HG03103 (cell line): ENCODE measurements around the gene EIF4A3.

ENCODE experiments used
- ATAC-seq: cut with Tn5 transposase; IDR thresholded peaks from one replicate; pipeline ENCODE4 v1.9.1; 2021; ENCODE audit warnings: low read depth; ENCODE audit not compliant: unreplicated experiment

EIF4A3 gene

GRCh38 chr17:80116276-80116920 lies 30.5 kb downstream of the EIF4A3 start:
- no peak for ATAC-seq

GRCh38 chr17:80115159-80115558 lies 31.8 kb downstream of the EIF4A3 start:
- ATAC-seq = no peak

- no peak for ATAC-seq
Observed at GRCh38 chr17:80114758-80115157, 32.2 kb downstream of the EIF4A3 start.

GRCh38 chr17:80113033-80113484 lies 33.9 kb downstream of the EIF4A3 start:
- no peak for ATAC-seq

GRCh38 chr17:80112471-80113032 lies 34.4 kb downstream of the EIF4A3 start:
- ATAC-seq = no peak

GRCh38 chr17:80111702-80112470 lies 35.0 kb downstream of the EIF4A3 start:
- no peak for ATAC-seq

GRCh38 chr17:80110927-80111701 lies 35.8 kb downstream of the EIF4A3 start:
- no peak for ATAC-seq

GRCh38 chr17:80110447-80110812 lies 36.5 kb downstream of the EIF4A3 start:
- no peak for ATAC-seq

GRCh38 chr17:80109713-80110446 lies 37.0 kb downstream of the EIF4A3 start:
- ATAC-seq = no peak

GRCh38 chr17:80109066-80109660 lies 37.8 kb downstream of the EIF4A3 start:
- no peak for ATAC-seq

- ATAC-seq = no peak
Observed at GRCh38 chr17:80108036-80108971, 38.6 kb downstream of the EIF4A3 start.

GRCh38 chr17:80107231-80108021 lies 39.5 kb downstream of the EIF4A3 start:
- no peak for ATAC-seq

- no peak for ATAC-seq
Observed at GRCh38 chr17:80106751-80107150, 40.2 kb downstream of the EIF4A3 start.

GRCh38 chr17:80106176-80106575 lies 40.8 kb downstream of the EIF4A3 start:
- no peak for ATAC-seq

GRCh38 chr17:80105762-80106161 lies 41.2 kb downstream of the EIF4A3 start:
- ATAC-seq = no peak

GRCh38 chr17:80104956-80105375 lies 42.0 kb downstream of the EIF4A3 start:
- no peak for ATAC-seq

GRCh38 chr17:80104321-80104955 lies 42.5 kb downstream of the EIF4A3 start:
- ATAC-seq = no peak
